ENCODE results near the gene MYO5B.

The MYO5B gene

GRCh38 chr18:50143886-50144285 lies 51.1 kb downstream of the MYO5B start:
- Histone ChIP-seq H3F3A (ENCODE audit: insufficient read depth) (no peaks in the 10 kb centered on the region), H3K79me2 (ENCODE audit: insufficient read depth, low read length) (no peaks in the 10 kb centered on the region), H3K4me2 (ENCODE audit: low read depth, low read length, poor library complexity, severe bottlenecking) (no peak overlapping the region), H3K9ac (ENCODE audit: low read length) (no peak overlapping the region), H3K36me3 (ENCODE audit: low read length) (no peaks in the 10 kb centered on the region), H3K4me3 (ENCODE audit: insufficient read depth, low read length, poor library complexity, severe bottlenecking) (no peak overlapping the region), H3K27ac (ENCODE audit: low read depth, low read length) (no peak overlapping the region), H3K9me3 (ENCODE audit: insufficient read depth, low read length) (no peaks in the 10 kb centered on the region), H3K9me2 (replicated peaks; ENCODE audit: insufficient read depth, low read length) (no peaks in the 10 kb centered on the region), H2AFZ (ENCODE audit: low read depth, low read length, severe bottlenecking) (no peak overlapping the region), H4K20me1 (ENCODE audit: low read depth, low read length) (no peaks in the 10 kb centered on the region), H3K27me3 (ENCODE audit: low read length) (0 out of 2 replicates have a peak, but pooled peaks cover 3% of the 10 kb centered on the region)
- TF ChIP-seq CTCF (IDR thresholded peaks at IDR 0.05; ENCODE audit: insufficient read depth, low read length, poor library complexity, severe bottlenecking) (no peak), EZH2phosphoT487 (conservative IDR thresholded peaks at IDR 0.05; ENCODE audit: low read length) (no peak)

- no peaks in the 10 kb centered on the region for H3K9me3 ChIP-seq (ENCODE audit: insufficient read depth, low read length)
- no peaks in the 10 kb centered on the region for H3K9me2 ChIP-seq (replicated peaks; ENCODE audit: insufficient read depth, low read length)
- H3F3A ChIP-seq (ENCODE audit: insufficient read depth): no peaks in the 10 kb centered on the region
- H3K9ac ChIP-seq (ENCODE audit: low read length): no peak overlapping the region
- H3K27ac ChIP-seq (ENCODE audit: low read depth, low read length): no peak overlapping the region
- H3K27me3 ChIP-seq (ENCODE audit: low read length): 0 out of 2 replicates have a peak, but pooled peaks cover 3% of the 10 kb centered on the region
- no peak overlapping the region for H3K4me3 ChIP-seq (ENCODE audit: insufficient read depth, low read length, poor library complexity, severe bottlenecking)
- no peaks in the 10 kb centered on the region for H3K36me3 ChIP-seq (ENCODE audit: low read length)
- no peaks in the 10 kb centered on the region for H4K20me1 ChIP-seq (ENCODE audit: low read depth, low read length)
- TF ChIP-seq EZH2phosphoT487 (conservative IDR thresholded peaks at IDR 0.05; ENCODE audit: low read length) (no peak), CTCF (IDR thresholded peaks at IDR 0.05; ENCODE audit: insufficient read depth, low read length, poor library complexity, severe bottlenecking) (no peak)
- H2AFZ ChIP-seq (ENCODE audit: low read depth, low read length, severe bottlenecking): no peak overlapping the region
- no peak overlapping the region for H3K4me2 ChIP-seq (ENCODE audit: low read depth, low read length, poor library complexity, severe bottlenecking)
- no peaks in the 10 kb centered on the region for H3K79me2 ChIP-seq (ENCODE audit: insufficient read depth, low read length)
These were observed 51.7 kb downstream of the MYO5B start for GRCh38 chr18:50143294-50143693.

GRCh38 chr18:50142441-50143120 lies 52.4 kb downstream of the MYO5B start:
- no peaks in the 10 kb centered on the region for H3K79me2 ChIP-seq (ENCODE audit: insufficient read depth, low read length)
- H3K9ac ChIP-seq (ENCODE audit: low read length): no peak overlapping the region
- H3K4me3 ChIP-seq (ENCODE audit: insufficient read depth, low read length, poor library complexity, severe bottlenecking): no peak overlapping the region
- TF ChIP-seq CTCF (IDR thresholded peaks at IDR 0.05; ENCODE audit: insufficient read depth, low read length, poor library complexity, severe bottlenecking) (no peak), EZH2phosphoT487 (conservative IDR thresholded peaks at IDR 0.05; ENCODE audit: low read length) (no peak)
- no peak overlapping the region for H2AFZ ChIP-seq (ENCODE audit: low read depth, low read length, severe bottlenecking)
- H3K27me3 ChIP-seq (ENCODE audit: low read length): 0 out of 2 replicates have a peak, but pooled peaks cover 3% of the 10 kb centered on the region
- no peaks in the 10 kb centered on the region for H3K36me3 ChIP-seq (ENCODE audit: low read length)
- H3K9me3 ChIP-seq (ENCODE audit: insufficient read depth, low read length): no peaks in the 10 kb centered on the region
- no peak overlapping the region for H3K4me2 ChIP-seq (ENCODE audit: low read depth, low read length, poor library complexity, severe bottlenecking)
- no peaks in the 10 kb centered on the region for H3F3A ChIP-seq (ENCODE audit: insufficient read depth)
- H3K9me2 ChIP-seq (replicated peaks; ENCODE audit: insufficient read depth, low read length): no peaks in the 10 kb centered on the region
- no peak overlapping the region for H3K27ac ChIP-seq (ENCODE audit: low read depth, low read length)
- H4K20me1 ChIP-seq (ENCODE audit: low read depth, low read length): no peaks in the 10 kb centered on the region
